ENCODE data around the gene PTDSS2. TPM values are rescaled to one million over a fixed set of nuclear protein-coding genes. Genes with fewer than 3 reads are reported as not detected.

The PTDSS2 gene
- total RNA-seq, 1 donor from 2014 or later = 55.3 TPM

GRCh38 chr11:443542-444199 lies 6.4 kb upstream of the PTDSS2 start:
- Mint-ChIP-seq H3K9me3 (ENCODE audit: unreplicated experiment) (no peaks in the 10 kb centered on the region), H3K27me3 (ENCODE audit: unreplicated experiment) (no peaks in the 10 kb centered on the region), H3K4me3 (ENCODE audit: unreplicated experiment) (peak overlapping the region; percentile 35), H3K4me1 (ENCODE audit: unreplicated experiment) (peaks cover 17% of the 10 kb centered on the region), H3K27ac (ENCODE audit: unreplicated experiment) (peak overlapping the region; percentile 94), H3K36me3 (ENCODE audit: unreplicated experiment) (no peaks in the 10 kb centered on the region)
- TF ChIP-seq CTCF (IDR thresholded peaks at IDR 0.05) = no peak
- no peak for DNase-seq (ENCODE audit: extremely low spot score, unreplicated experiment)

GRCh38 chr11:444396-445144 lies 5.5 kb upstream of the PTDSS2 start:
- Mint-ChIP-seq H3K4me3 (ENCODE audit: unreplicated experiment) (no peak overlapping the region), H3K27ac (ENCODE audit: unreplicated experiment) (peak overlapping the region; percentile 94)
- no peak for DNase-seq (ENCODE audit: extremely low spot score, unreplicated experiment)

GRCh38 chr11:445765-446588 lies 4.1 kb upstream of the PTDSS2 start:
- Mint-ChIP-seq H3K9me3 (ENCODE audit: unreplicated experiment) (no peaks in the 10 kb centered on the region), H3K4me1 (ENCODE audit: unreplicated experiment) (peaks cover 25% of the 10 kb centered on the region), H3K4me3 (ENCODE audit: unreplicated experiment) (no peak overlapping the region), H3K36me3 (ENCODE audit: unreplicated experiment) (no peaks in the 10 kb centered on the region), H3K27me3 (ENCODE audit: unreplicated experiment) (no peaks in the 10 kb centered on the region), H3K27ac (ENCODE audit: unreplicated experiment) (no peak overlapping the region)
- no peak for TF ChIP-seq CTCF (IDR thresholded peaks at IDR 0.05)
- no peak for DNase-seq (ENCODE audit: extremely low spot score, unreplicated experiment)

More at GRCh38 chr11:444396-445144, 5.5 kb upstream of the PTDSS2 start:
- no peak for TF ChIP-seq CTCF (IDR thresholded peaks at IDR 0.05)
- H3K27me3 Mint-ChIP-seq (ENCODE audit: unreplicated experiment) = no peaks in the 10 kb centered on the region
- no peaks in the 10 kb centered on the region for H3K9me3 Mint-ChIP-seq (ENCODE audit: unreplicated experiment)
- H3K4me1 Mint-ChIP-seq (ENCODE audit: unreplicated experiment) = peaks cover 20% of the 10 kb centered on the region
- no peaks in the 10 kb centered on the region for H3K36me3 Mint-ChIP-seq (ENCODE audit: unreplicated experiment)

GRCh38 chr11:446891-447290 lies 3.2 kb upstream of the PTDSS2 start:
- H3K9me3 Mint-ChIP-seq (ENCODE audit: unreplicated experiment) = no peaks in the 10 kb centered on the region
- H3K27me3 Mint-ChIP-seq (ENCODE audit: unreplicated experiment) = no peaks in the 10 kb centered on the region
- H3K4me3 Mint-ChIP-seq (ENCODE audit: unreplicated experiment) = no peak overlapping the region
- no peak for TF ChIP-seq CTCF (IDR thresholded peaks at IDR 0.05)
- H3K4me1 Mint-ChIP-seq (ENCODE audit: unreplicated experiment) = peaks cover 33% of the 10 kb centered on the region
- H3K36me3 Mint-ChIP-seq (ENCODE audit: unreplicated experiment) = no peaks in the 10 kb centered on the region
- no peak for DNase-seq (ENCODE audit: extremely low spot score, unreplicated experiment)
- H3K27ac Mint-ChIP-seq (ENCODE audit: unreplicated experiment) = peak overlapping the region; percentile 18

All from osteocyte (in vitro differentiated cells).